ENCODE results near the gene C6orf118.

Gene C6orf118

DNA sequence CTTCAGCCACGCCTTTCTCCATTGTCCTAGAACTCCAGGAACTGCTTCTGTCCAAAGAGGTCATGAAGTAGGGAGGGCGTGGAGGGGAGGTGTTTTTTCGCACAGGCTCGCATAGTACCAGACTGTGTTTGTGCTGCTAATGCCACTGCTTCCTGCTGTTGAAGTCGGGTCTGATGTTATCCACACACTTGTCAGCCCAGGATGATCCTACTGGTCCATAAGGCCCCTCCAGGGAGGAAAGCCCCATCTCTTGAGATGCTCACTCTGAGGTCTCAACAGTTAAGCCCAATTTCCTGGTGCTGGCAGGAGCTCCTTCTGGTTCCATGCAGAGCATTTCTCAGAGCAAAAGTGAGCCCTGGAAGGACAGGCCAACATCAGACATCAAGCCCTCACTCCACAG is 65.6 kb downstream of the C6orf118 start:
- DNase-seq, result no peak

GRCh38 chr6:165236326-165236725 is 73.1 kb downstream of the C6orf118 start:
- DNase-seq, result no peak

- no peak for DNase-seq
Observed at GRCh38 chr6:165232731-165233488, 76.5 kb downstream of the C6orf118 start.

- DNase-seq, result no peak
Observed at GRCh38 chr6:165231581-165232561, 77.5 kb downstream of the C6orf118 start.

- DNase-seq, result no peak
Observed at GRCh38 chr6:165231177-165231576, 78.2 kb downstream of the C6orf118 start.

All from CD4-positive, alpha-beta T cell treated with Interleukin-1 beta for 1 hour (primary cell).